NCI-H146 treated with DMSO at 0.1 percent for 48 hours (cell line): ENCODE data around the gene TREML4.

ENCODE experiments used
- DNase-seq: peaks from one replicate; lab custom pipeline; 2025; ENCODE audit not compliant: unreplicated experiment; lab: John Stamatoyannopoulos, UW

Gene TREML4

GRCh38 chr6:41283600-41283999 lies 55.5 kb downstream of the TREML4 start:
- DNase-seq, result no peak

DNA sequence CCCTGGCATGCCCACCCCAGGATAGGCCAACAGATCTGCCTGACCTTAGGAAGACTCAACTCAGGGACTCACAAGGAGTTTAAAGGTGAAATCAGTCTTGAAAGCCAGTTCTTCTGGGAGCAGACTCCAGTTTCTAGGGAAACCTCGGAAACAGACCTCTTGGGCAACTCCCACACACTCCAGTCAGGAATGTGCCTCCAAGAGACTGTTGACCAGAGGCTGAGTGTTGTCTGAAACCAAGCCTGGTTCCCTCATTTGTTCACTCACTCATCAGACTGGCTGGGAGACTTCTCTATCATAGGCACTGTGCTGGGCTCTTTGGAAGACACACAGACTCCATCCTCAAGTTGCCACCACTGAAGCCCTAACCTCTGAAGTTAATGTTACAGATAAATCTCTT lies 56.6 kb downstream of the TREML4 start:
- no peak for DNase-seq

DNA sequence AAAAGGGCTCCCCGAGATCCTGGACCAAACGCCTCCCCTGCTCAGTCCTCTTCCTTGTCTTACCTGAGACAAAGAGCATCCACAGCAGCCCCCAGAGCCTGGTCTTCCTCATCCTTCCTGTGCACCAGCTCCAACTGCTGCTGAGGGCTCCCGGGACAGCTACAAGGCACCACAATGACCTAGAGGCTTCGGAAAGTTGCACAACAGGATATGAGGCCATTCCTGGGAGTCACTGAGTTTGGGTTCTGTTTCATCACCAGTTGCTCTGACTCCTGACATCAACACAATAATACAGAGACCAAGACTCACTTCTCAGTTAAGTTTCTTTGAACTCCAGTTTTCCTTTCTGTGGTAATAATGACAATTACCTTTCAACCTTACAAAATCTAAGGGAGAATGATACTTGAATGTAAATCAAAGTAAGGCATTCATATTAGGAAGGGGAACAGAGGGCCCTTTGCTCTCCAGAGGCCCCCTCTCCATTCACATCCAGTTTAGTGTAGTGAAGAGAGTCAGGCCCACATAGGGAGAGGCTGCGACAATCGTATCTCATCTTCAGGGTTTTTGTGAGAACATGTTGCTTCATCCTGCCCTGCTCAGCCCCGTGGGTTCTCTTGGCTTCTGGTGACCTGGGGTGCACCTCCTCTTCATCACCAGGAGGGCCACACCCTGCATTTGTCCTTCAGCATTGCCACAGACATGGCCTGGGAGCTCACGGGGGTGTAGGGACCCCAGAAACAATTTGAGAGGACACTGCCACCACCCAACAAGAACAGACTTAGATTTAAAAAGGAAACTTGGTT lies 58.6 kb downstream of the TREML4 start, which contains the start of gene TREM1:
TSS of gene TREM1 (minus strand) at position 139 of the 803 bp plus-strand sequence. CDS start at position 112, 27 bp downstream.
- no peak for DNase-seq

DNA sequence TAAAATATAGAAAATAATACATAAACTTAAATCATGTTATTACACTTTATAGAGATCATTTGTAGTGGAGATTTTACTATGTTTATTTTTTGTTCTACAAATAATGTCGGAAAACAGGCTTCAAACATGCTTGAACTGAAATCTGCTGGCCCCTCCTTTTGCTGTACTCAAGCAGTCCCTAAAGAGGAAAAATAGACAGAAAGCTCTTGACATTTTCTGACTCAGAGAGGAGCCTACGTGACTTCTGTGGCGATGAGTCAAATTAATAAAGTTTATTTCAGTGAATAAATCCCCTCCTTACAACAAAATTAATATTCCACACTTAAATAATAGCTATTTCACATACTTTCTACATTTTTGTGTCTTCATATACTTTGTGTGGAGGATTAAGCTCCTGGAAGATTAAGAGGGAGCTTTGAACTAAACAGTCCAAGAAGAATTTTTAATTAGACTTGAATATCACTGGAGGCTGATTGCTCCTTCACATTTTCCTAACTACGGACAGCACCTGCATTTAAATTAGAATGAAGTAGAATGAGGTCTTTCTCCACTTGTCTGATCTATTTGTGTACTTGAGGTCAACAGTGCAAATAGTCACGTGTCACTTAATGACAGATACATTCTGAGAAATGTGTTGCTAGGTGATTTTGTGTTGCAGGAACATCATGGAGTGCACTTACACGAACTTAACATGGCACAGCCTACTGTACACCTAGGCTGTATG lies 60.0 kb downstream of the TREML4 start:
- peak; percentile 100 for DNase-seq
